Activated naive CD8-positive, alpha-beta T cell treated with anti-CD3 and anti-CD28 coated beads for 36 hours (primary cell): ENCODE measurements around the gene TMEM273. TPM values are rescaled to one million over a fixed set of nuclear protein-coding genes. Genes with fewer than 3 reads are reported as not detected.

Experiments used
- DNase-seq: peaks from one replicate; pipeline ENCODE4 v3.0.0; 2021
- H3K27ac Mint-ChIP-seq: one replicate; pipeline ENCODE4 v1.8.0; 2022; ENCODE audit warnings: mild to moderate bottlenecking, moderate library complexity, mixed read lengths
- H3K27me3 Mint-ChIP-seq: one replicate; pipeline ENCODE4 v1.8.0; 2022; ENCODE audit warnings: mild to moderate bottlenecking, mixed read lengths
- H3K36me3 Mint-ChIP-seq: one replicate; pipeline ENCODE4 v1.8.0; 2021; ENCODE audit warnings: mild to moderate bottlenecking, mixed read lengths
- H3K4me1 Mint-ChIP-seq: one replicate; pipeline ENCODE4 v1.8.0; 2021; ENCODE audit warnings: mixed read lengths
- H3K4me3 Mint-ChIP-seq: one replicate; pipeline ENCODE4 v1.8.0; 2022; ENCODE audit warnings: mild to moderate bottlenecking, moderate library complexity, mixed read lengths
- H3K9me3 Mint-ChIP-seq: one replicate; pipeline ENCODE4 v1.8.0; 2022; ENCODE audit warnings: mixed read lengths
- total RNA-seq, 2 experiments: library from RNA; stranded (reverse); gene quantifications; one replicate each; pipeline ENCODE4 v1.2.3, GENCODE V29; 2021

The TMEM273 gene
- total RNA-seq, 2 experiments from 2014 or later = 0.76 to 0.80 TPM

DNA sequence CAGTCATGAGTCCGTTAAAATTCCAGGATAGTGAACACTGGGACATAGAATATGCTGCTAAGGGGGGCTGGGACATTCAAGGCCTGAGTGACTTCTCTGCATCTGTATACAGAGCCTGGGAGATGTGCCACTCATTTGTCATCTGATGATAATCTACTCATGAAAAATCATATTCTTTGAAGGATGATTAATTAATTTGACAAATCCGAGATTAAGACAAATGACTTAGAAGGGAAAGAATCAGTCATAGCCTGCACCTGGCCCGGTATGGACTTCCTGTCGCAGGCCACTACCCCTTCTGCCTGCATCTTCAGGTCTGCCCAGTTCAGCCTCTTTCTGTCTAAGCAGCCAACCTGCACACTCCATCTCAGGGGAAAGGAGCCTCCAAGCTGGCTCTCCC lies 35.5 kb downstream of the TMEM273 start:
- no peak overlapping the region for H3K4me3 Mint-ChIP-seq
- H3K27ac Mint-ChIP-seq = no peak overlapping the region
- peaks cover 2% of the 10 kb centered on the region for H3K27me3 Mint-ChIP-seq
- no peak for DNase-seq
- H3K36me3 Mint-ChIP-seq = no peaks in the 10 kb centered on the region
- H3K9me3 Mint-ChIP-seq = peaks cover 6% of the 10 kb centered on the region
- no peaks in the 10 kb centered on the region for H3K4me1 Mint-ChIP-seq

DNA sequence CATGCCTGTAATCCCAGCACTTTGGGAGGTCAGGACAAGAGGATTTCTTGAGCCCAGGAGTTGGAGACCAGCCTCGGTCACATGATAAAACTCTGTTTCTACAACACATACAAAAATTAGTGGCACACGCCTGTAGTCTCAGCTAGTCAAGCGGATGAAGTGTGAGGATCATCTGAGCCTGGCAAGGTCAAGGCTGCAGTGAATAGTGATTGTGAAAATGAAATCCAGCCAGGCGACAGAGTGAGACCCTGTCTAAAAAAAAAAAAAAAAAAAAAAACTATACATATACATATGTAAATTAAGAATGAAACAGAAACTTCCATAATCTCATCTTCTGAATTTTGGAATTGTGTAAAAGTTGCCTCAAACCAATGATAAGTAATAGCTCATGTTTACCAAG lies 36.2 kb downstream of the TMEM273 start:
- Mint-ChIP-seq H3K9me3 (peaks cover 6% of the 10 kb centered on the region), H3K36me3 (no peaks in the 10 kb centered on the region), H3K4me3 (no peak overlapping the region), H3K27ac (no peak overlapping the region), H3K4me1 (no peaks in the 10 kb centered on the region), H3K27me3 (no peaks in the 10 kb centered on the region)
- DNase-seq = no peak

DNA sequence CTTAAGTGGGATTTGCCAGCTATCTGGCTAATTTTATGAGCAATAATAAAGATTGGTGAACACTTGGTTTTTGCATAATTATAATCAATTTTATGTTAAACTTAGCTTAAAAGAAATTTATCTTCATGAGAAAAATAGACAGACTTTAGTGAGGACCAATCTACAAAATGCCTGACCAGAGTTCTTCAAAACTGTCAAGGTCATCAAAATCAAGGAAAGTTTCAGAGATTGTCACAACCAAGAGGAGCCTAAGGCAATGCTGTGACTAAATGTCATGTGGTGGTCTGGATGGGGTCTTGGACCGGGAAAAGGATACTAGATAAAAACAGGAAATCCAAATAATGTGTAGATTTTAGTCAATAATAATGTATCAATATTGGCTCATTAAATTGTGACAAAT lies 36.7 kb downstream of the TMEM273 start:
- DNase-seq = no peak
- H3K27me3 Mint-ChIP-seq = no peaks in the 10 kb centered on the region
- no peak overlapping the region for H3K27ac Mint-ChIP-seq
- H3K36me3 Mint-ChIP-seq = no peaks in the 10 kb centered on the region
- no peak overlapping the region for H3K4me3 Mint-ChIP-seq
- H3K9me3 Mint-ChIP-seq = peaks cover 6% of the 10 kb centered on the region
- H3K4me1 Mint-ChIP-seq = no peaks in the 10 kb centered on the region

DNA sequence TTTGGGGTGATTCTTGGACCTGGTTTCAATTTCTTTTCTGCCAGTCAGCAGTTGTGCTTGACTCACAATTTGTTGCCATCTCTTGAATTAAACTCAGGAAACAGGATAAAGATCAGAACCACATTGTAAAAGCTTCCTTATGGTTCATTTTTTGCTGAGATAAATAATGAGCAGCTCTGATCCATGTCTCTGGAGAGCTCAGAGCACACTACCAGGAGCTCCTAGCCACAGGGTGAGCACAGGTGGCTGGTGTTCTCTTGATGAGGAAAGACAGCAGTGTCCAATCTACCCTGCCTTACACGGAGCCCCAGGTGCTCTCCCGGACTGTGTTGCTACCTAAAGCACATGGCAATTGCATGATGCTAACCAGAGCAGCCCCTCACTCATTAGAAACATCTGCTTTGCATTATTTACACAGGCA lies 37.2 kb downstream of the TMEM273 start:
- no peaks in the 10 kb centered on the region for H3K4me1 Mint-ChIP-seq
- no peak overlapping the region for H3K27ac Mint-ChIP-seq
- no peaks in the 10 kb centered on the region for H3K27me3 Mint-ChIP-seq
- DNase-seq = no peak
- H3K4me3 Mint-ChIP-seq = no peak overlapping the region
- no peaks in the 10 kb centered on the region for H3K36me3 Mint-ChIP-seq
- peaks cover 6% of the 10 kb centered on the region for H3K9me3 Mint-ChIP-seq

DNA sequence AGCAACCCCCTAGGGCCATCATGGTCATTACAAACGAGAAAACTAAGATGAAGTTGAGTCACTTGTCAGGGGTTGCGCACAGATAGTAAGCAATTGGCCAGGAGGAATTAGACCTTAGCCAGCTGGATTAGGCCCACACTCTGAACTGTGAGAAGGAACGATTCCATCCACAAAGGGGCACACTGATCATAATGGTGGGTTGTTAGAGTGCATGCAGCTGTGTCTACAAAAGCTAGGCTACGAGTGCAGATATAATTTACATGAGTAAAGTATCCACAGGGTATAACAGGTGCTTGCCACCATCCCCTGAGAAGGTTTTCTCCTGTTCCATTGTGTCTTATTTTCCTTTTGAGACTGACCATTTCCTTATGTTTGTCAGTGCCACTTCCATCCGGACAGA lies 37.8 kb downstream of the TMEM273 start:
- Mint-ChIP-seq H3K4me3 (no peak overlapping the region), H3K27ac (no peak overlapping the region), H3K27me3 (no peaks in the 10 kb centered on the region), H3K4me1 (no peaks in the 10 kb centered on the region), H3K9me3 (peaks cover 6% of the 10 kb centered on the region), H3K36me3 (no peaks in the 10 kb centered on the region)
- no peak for DNase-seq

DNA sequence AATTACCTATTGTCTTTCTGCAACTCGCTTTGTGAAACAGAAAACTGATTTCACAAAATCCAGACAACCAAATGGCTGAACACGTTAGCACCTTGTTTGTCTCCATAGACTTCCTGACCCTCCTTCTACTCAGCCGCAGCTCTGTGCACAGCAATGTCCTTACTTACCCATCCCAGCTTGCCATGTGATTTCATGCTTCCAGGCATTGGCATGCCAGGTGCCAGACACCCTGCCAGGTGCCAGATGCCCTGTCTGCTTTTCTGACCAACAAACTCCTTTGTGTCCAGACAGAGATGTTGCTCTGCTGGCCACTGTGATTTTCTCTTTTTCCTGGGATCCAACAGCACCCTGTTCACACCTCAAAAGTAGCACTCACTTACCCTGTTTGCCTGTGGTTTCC lies 38.3 kb downstream of the TMEM273 start:
- no peak for DNase-seq
- no peak overlapping the region for H3K4me3 Mint-ChIP-seq
- no peaks in the 10 kb centered on the region for H3K27me3 Mint-ChIP-seq
- no peaks in the 10 kb centered on the region for H3K4me1 Mint-ChIP-seq
- H3K9me3 Mint-ChIP-seq = peaks cover 6% of the 10 kb centered on the region
- no peak overlapping the region for H3K27ac Mint-ChIP-seq
- H3K36me3 Mint-ChIP-seq = no peaks in the 10 kb centered on the region

DNA sequence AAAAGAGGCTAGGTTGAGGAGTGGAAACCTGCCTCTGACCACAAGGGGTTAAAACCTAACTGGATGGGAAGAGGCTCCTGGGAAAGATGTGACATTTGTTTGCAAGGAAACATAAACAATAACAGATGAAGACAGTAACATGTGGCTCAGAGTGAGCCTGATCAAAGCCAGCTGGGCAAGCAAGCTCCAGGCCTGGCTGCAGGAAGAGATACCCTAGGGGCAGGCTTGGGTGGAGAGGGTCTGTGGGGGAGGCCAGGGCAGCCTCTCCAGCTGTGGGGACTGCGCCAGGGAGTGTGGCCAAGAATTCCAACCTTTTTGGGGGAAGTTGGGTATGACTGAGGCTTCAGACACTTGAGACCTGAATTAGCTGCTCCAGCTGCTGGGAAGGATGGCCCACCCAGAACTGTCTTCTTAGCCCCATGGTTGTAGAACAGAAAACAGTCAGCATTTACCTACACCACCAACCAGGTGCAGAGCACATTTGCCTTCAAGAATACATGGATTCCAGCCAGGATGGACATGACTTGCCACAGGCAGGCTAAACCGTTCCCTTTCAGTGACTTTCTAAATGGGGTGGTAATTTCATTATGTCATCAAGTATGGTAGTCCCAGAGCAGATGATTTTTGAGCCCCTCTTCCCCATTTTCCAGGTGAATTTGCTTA lies 44.0 kb downstream of the TMEM273 start:
- no peaks in the 10 kb centered on the region for H3K4me1 Mint-ChIP-seq
- H3K36me3 Mint-ChIP-seq = no peaks in the 10 kb centered on the region
- H3K27me3 Mint-ChIP-seq = no peaks in the 10 kb centered on the region
- no peak overlapping the region for H3K4me3 Mint-ChIP-seq
- no peak for DNase-seq
- peaks cover 6% of the 10 kb centered on the region for H3K9me3 Mint-ChIP-seq
- H3K27ac Mint-ChIP-seq = no peak overlapping the region

DNA sequence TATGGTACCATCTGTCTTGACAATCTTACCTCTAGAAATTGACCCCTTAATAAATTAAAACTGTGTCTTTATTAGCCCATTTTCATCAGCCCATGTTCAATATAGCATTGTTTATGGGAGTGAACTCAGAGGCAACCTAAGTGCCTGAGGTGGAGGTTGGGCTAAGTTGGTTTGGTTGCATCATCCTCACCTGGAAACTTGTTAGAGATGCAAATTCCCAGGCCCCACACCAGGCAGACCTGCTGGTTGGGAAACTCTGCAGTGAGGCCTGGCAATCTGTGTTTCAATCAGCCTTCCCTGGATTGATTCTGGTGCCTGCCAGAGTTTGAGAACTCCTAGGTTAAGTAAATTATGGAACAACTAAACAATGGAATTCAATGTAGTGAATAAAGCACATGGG lies 44.9 kb downstream of the TMEM273 start:
- H3K4me1 Mint-ChIP-seq = no peaks in the 10 kb centered on the region

DNA sequence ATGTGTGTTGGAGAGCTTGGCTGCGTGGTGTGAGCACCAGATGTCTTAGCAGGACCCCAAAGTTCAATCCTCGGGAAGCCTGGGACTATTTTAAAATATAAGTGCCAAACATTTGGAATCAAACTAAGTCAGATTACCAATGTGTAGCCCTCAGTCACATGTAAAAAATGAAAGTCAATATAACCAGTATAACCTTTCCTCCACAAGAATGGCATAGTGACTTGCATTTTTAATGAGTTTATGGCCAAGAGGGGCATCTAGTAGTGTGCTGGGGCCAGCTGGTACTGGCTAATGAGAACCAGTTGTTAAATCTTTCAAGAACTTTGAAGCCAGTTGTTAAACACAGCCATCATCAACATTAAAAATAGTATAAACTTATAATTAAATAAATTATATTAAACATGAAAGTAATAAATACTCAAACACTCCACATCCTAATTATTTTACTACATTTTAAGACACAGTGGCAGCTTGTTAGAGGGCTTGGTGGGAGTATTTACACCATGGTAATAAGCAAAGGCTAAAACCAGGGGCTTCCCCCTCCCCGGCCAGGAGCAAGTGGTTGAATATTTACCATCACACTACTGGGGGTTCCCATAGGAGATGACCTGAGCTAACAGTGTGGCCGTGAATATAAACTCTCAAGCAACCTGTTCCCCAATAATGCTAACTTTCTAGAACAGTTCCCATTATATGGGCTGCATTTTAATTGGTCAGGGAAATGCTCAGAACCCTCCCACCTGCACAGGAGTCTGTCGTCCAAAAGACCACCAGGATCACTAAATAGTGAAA lies 46.5 kb downstream of the TMEM273 start:
- no peaks in the 10 kb centered on the region for H3K4me1 Mint-ChIP-seq
- no peaks in the 10 kb centered on the region for H3K9me3 Mint-ChIP-seq
- no peak overlapping the region for H3K27ac Mint-ChIP-seq
- no peaks in the 10 kb centered on the region for H3K36me3 Mint-ChIP-seq
- H3K27me3 Mint-ChIP-seq = no peaks in the 10 kb centered on the region
- H3K4me3 Mint-ChIP-seq = no peak overlapping the region
- DNase-seq = no peak

More for the DNA sequence above, 44.9 kb downstream of the TMEM273 start:
- Mint-ChIP-seq H3K4me3 (no peak overlapping the region), H3K36me3 (no peaks in the 10 kb centered on the region), H3K27ac (no peak overlapping the region), H3K9me3 (peaks cover 2% of the 10 kb centered on the region), H3K27me3 (no peaks in the 10 kb centered on the region)
- no peak for DNase-seq

DNA sequence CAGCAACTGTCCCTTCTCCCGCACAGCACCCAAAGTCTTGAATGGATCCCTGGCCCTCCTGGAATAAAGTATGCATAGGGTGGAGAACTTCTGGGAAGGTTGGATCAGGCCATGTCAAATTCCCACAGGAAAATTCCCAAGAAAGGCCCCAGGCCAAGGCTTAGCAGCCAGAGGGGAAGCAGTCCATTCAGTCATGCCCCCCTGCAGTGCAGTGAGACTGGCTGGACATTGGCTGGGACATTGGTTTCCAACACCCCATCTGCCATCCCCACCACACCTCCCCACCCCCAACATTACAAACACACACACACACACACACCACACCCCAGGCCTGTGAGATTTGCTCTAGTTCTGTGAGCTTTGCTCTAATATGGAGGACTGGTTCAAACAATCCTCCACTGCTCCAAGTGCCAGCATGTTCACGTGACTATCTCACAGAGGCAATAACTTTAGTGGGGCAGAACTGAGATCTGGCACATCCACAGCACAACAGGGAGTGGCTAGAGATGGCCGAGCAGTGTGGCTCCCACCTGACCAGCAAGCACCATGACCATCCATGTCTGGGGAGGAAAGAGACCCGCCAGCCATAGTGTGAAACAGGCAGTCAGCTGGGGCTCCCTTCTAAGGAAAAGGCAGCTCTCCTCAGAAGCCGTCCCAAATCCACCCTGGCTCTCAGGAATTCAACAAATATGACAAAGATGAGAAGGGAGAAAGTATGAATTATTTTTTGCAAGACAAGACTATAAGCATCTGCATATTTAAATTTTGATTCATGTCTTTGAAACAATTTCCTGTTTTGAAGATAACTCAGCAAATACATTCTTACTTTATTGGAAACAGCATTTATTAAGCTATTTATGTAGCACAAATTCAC lies 47.6 kb downstream of the TMEM273 start:
- Mint-ChIP-seq H3K36me3 (no peaks in the 10 kb centered on the region), H3K4me1 (no peaks in the 10 kb centered on the region), H3K9me3 (peaks cover 2% of the 10 kb centered on the region), H3K4me3 (no peak overlapping the region), H3K27ac (no peak overlapping the region), H3K27me3 (peaks cover 5% of the 10 kb centered on the region)
- no peak for DNase-seq

DNA sequence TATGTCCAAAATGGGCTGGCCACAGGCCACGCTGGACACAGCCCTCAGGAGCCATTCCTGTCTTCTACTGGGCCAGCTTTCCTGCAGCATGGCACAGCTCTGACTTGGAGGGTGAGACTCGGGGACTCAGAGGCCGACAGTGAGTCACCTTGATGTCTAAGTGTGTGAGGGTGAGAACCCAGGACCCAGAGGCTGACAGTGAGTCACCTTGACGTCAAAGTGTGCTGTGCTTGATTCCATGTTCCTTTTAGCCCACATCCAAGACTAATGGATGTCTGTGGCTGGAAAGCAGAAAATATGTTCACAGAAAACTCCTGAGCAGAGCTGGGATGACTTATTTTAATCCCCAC lies 48.4 kb downstream of the TMEM273 start:
- Mint-ChIP-seq H3K27ac (no peak overlapping the region), H3K4me3 (no peak overlapping the region), H3K36me3 (no peaks in the 10 kb centered on the region), H3K9me3 (peaks cover 2% of the 10 kb centered on the region), H3K27me3 (peaks cover 9% of the 10 kb centered on the region), H3K4me1 (no peaks in the 10 kb centered on the region)
- no peak for DNase-seq

DNA sequence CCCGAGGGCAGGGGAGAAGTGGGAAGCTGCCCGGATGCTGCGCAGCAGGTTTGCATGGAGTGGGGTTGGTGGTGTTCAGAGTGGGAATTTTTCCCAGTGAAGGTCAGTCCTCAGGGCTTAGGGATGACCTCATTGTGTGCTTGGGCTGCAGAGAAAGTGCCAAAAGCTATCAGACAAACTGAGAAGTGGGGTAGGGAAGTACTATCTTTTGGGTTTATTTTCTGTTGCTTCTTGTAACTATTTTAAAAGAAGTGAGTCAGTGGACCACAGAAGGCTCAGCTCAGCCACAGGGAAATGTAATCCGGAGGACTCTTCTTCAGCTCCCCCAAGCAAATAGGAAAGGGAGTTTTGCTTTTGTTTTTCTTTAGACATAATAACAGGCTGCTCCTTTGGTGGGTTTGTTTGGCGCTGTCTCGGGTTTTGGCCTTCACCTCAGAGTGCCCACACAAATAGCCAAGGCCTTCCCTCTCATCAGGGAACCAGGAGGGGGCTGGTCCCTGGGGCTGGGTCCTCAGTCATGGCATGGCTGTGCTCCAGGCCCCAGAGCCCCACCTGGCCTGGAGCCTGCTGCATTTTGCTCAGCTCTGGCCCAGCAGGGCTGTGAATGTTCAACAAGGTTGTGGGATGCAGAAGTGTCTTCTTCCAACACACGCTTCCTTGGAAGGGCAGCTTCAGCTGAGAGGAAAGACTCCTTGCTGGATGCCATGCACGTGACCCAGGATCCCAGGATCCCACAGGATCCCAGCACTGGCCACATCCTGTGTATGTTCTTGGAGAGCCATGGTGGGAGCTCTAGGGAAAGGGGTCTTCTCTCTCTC lies 49.0 kb downstream of the TMEM273 start:
- H3K4me1 Mint-ChIP-seq = no peaks in the 10 kb centered on the region
- no peak overlapping the region for H3K27ac Mint-ChIP-seq
- no peak overlapping the region for H3K4me3 Mint-ChIP-seq
- DNase-seq = no peak
- peaks cover 9% of the 10 kb centered on the region for H3K27me3 Mint-ChIP-seq
- H3K9me3 Mint-ChIP-seq = peaks cover 2% of the 10 kb centered on the region
- no peaks in the 10 kb centered on the region for H3K36me3 Mint-ChIP-seq

DNA sequence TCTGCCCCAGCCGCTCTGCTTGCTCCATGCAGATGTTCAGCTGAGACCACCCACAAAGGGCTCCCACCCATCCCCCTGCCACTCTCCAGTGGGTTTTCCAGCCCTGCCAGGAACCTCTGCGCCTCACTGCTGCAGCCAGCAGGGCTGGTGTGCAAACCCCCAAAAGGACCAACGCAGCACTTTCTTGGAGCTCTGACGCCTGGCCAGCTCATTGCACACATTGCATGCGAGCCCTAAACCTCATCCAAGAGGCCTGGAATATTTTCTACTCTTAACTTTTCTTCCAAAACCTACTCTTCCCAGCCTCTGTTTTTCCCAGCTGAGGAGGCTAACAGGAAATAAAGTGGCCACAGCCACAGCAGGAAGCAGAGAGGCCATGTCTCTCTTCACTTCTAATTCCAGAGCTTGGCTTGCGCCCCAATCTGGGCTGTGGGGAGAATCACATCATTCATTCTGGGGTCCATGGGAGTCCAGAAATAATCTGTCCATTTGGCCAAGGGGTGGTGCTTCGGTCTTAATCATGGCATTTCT lies 49.8 kb downstream of the TMEM273 start:
- H3K9me3 Mint-ChIP-seq = peaks cover 2% of the 10 kb centered on the region
- no peak for DNase-seq
- no peak overlapping the region for H3K4me3 Mint-ChIP-seq
- H3K27ac Mint-ChIP-seq = no peak overlapping the region
- H3K27me3 Mint-ChIP-seq = peaks cover 14% of the 10 kb centered on the region
- H3K36me3 Mint-ChIP-seq = no peaks in the 10 kb centered on the region
- H3K4me1 Mint-ChIP-seq = no peaks in the 10 kb centered on the region

DNA sequence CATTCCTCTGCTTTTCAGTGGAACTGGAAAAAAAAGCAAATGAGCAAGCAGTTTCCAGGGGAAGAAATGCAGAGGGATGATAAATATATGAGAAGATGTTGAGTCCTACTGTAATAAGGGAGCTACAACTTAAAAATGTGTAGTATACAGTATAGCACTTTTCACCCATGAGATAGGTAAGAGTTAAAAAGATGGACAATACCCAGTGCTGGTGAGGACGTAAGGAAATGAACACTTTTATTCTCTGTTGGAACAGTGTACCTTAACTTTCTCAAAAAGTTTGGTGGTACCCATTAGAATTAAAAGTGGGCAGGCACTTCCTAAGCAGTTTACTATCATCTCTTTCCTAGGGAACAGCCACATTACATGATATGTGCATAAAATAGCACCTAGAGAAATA lies 51.7 kb downstream of the TMEM273 start:
- no peak for DNase-seq
- H3K4me3 Mint-ChIP-seq = no peak overlapping the region
- H3K9me3 Mint-ChIP-seq = peaks cover 2% of the 10 kb centered on the region
- no peaks in the 10 kb centered on the region for H3K4me1 Mint-ChIP-seq
- H3K27ac Mint-ChIP-seq = no peak overlapping the region
- no peaks in the 10 kb centered on the region for H3K36me3 Mint-ChIP-seq
- H3K27me3 Mint-ChIP-seq = peaks cover 14% of the 10 kb centered on the region
